Measurements from ENCODE around the gene MACF1.

MACF1 gene

DNA sequence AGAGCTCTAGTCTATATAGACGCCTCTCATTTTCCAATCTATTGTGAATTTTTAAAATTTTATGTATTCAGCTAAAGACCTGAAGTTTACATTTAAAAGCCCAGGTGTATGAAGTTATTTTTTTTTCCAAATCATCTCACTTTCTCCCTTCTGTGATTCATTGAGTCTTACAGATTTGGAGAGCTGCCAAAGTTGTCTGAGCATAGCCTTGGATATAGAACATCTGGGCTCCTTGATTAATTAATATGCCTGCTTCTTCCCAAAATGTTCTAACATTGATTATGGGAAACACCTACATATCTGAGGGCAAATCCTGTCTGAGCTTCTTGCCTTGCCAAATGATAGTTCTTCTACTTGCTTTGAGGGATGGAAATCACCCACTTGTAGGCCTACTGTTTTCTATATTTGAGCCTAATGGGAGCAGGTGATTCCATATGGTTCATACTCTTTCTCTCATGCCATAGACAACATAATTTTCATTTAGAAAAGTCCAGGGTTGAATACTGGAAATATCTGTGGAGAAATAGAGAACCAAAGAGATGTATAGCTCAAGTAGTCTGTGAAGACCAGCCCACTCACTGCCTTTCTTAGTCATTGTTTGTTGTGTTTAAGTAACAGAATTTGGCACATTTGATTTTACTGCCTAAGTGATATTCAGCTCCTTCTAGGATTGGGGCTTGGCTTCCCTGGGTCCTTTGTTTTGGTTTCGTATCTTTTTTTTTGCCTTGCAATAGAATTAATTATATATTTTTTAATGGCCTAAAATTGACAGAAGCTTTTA, 46.2 kb downstream of the MACF1 start:
- no peak overlapping the region for H3K9ac ChIP-seq (ENCODE audit: low read length)
- peaks cover 40% of the 10 kb centered on the region for H3K36me3 ChIP-seq (ENCODE audit: control insufficient read depth, insufficient read depth, low read length, severe bottlenecking)
- DNase-seq (ENCODE audit: low read depth) = peak; percentile 57

GRCh38 chr1:39255222-39255621, 50.7 kb downstream of the MACF1 start:
- H3K27me3 ChIP-seq (replicated peaks; ENCODE audit: control insufficient read depth, insufficient read depth, low read length) = no peaks in the 10 kb centered on the region

More for the DNA sequence above, 46.2 kb downstream of the MACF1 start:
- H3K27me3 ChIP-seq (replicated peaks; ENCODE audit: control insufficient read depth, insufficient read depth, low read length) = no peaks in the 10 kb centered on the region
- no peak overlapping the region for H3K4me3 ChIP-seq (ENCODE audit: low read length)
- peaks cover 8% of the 10 kb centered on the region for H3K4me1 ChIP-seq (ENCODE audit: control insufficient read depth, insufficient read depth, low read length)
- H3K9me3 ChIP-seq (ENCODE audit: control insufficient read depth, low read length) = no peaks in the 10 kb centered on the region

DNA sequence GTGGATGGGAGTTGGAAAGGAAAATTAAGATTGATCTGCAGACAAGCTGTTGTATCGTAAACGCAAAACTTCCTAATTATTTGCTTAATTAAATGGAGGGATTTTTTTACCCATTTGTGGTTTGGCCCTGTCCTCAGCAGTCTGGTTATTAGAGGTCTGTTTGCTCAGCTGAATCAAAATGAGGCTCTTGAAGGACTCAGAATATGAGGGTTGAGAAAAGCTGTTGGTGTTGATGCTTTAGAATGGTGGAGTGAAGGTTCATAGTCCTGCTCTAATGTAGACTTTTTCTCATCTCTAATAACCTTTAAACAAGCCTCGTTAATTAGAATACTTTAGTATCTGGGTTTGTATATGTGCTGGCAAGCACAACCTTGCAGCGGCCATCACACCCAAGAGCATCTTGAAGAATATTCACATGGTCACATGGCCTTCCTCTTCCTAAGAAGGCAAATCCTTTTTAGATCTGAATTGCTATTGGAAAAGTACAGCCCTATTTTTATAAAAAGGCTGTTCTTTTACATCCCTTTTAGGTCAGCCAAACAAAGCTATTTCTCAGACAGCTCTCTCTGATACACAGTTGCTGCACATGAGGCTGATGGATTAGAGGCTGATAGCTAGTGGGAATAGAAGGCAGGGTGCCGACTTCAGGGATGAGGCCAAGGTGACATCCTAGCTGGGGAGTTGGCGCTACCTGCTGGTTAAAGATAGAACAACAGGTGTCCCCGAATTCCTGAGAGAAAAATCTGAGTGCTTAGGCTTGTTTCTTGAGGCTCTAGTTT, 53.8 kb downstream of the MACF1 start:
- no peaks in the 10 kb centered on the region for H3K27me3 ChIP-seq (replicated peaks; ENCODE audit: control insufficient read depth, insufficient read depth, low read length)
- H3K4me1 ChIP-seq (ENCODE audit: control insufficient read depth, insufficient read depth, low read length) = peaks cover 9% of the 10 kb centered on the region
- no peak overlapping the region for H3K9ac ChIP-seq (ENCODE audit: low read length)
- peak; percentile 78 for DNase-seq (ENCODE audit: low read depth)
- peaks cover 71% of the 10 kb centered on the region for H3K36me3 ChIP-seq (ENCODE audit: control insufficient read depth, insufficient read depth, low read length, severe bottlenecking)
- no peaks in the 10 kb centered on the region for H3K9me3 ChIP-seq (ENCODE audit: control insufficient read depth, low read length)
- H3K4me3 ChIP-seq (ENCODE audit: low read length) = no peak overlapping the region

More at GRCh38 chr1:39255222-39255621, 50.7 kb downstream of the MACF1 start:
- no peak overlapping the region for H3K9ac ChIP-seq (ENCODE audit: low read length)
- H3K4me1 ChIP-seq (ENCODE audit: control insufficient read depth, insufficient read depth, low read length) = peaks cover 9% of the 10 kb centered on the region
- peaks cover 70% of the 10 kb centered on the region for H3K36me3 ChIP-seq (ENCODE audit: control insufficient read depth, insufficient read depth, low read length, severe bottlenecking)
- no peaks in the 10 kb centered on the region for H3K9me3 ChIP-seq (ENCODE audit: control insufficient read depth, low read length)
- DNase-seq (ENCODE audit: low read depth) = peak; percentile 26
- H3K4me3 ChIP-seq (ENCODE audit: low read length) = no peak overlapping the region

GRCh38 chr1:39258925-39259244, 54.4 kb downstream of the MACF1 start:
- H3K4me1 ChIP-seq (ENCODE audit: control insufficient read depth, insufficient read depth, low read length) = peaks cover 9% of the 10 kb centered on the region
- no peak overlapping the region for H3K9ac ChIP-seq (ENCODE audit: low read length)
- H3K27me3 ChIP-seq (replicated peaks; ENCODE audit: control insufficient read depth, insufficient read depth, low read length) = no peaks in the 10 kb centered on the region
- no peak for DNase-seq (ENCODE audit: low read depth)
- no peak overlapping the region for H3K4me3 ChIP-seq (ENCODE audit: low read length)
- peaks cover 69% of the 10 kb centered on the region for H3K36me3 ChIP-seq (ENCODE audit: control insufficient read depth, insufficient read depth, low read length, severe bottlenecking)
- no peaks in the 10 kb centered on the region for H3K9me3 ChIP-seq (ENCODE audit: control insufficient read depth, low read length)

- Histone ChIP-seq H3K27me3 (replicated peaks; ENCODE audit: control insufficient read depth, insufficient read depth, low read length) (no peaks in the 10 kb centered on the region), H3K9ac (ENCODE audit: low read length) (no peak overlapping the region), H3K36me3 (ENCODE audit: control insufficient read depth, insufficient read depth, low read length, severe bottlenecking) (peaks cover 41% of the 10 kb centered on the region), H3K9me3 (ENCODE audit: control insufficient read depth, low read length) (no peaks in the 10 kb centered on the region), H3K4me1 (ENCODE audit: control insufficient read depth, insufficient read depth, low read length) (no peaks in the 10 kb centered on the region), H3K4me3 (ENCODE audit: low read length) (no peak overlapping the region)
- DNase-seq (ENCODE audit: low read depth) = peak; percentile 71
Observed at GRCh38 chr1:39261712-39262221, 57.3 kb downstream of the MACF1 start.

DNA sequence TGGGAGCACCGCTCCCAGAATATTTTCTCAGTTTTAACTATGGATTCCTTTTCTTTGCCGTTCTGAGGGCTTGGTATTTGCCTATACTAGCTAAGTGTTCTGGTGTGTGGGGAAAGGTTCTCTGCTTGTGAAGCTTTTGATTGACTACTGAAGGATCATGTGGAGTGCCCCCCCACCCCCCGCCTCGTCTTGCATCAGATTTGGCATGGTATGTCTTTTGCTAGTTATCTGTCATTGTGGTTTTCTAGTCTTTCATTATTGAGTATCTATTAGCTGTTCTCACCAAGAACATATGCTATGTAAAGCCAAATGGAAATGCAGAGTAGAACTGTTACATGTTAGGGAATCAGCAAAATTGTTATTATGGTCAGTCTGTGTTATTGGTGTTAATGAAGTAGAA, 58.3 kb downstream of the MACF1 start:
- DNase-seq (ENCODE audit: low read depth) = no peak
- Histone ChIP-seq H3K4me1 (ENCODE audit: control insufficient read depth, insufficient read depth, low read length) (peaks cover 5% of the 10 kb centered on the region), H3K27me3 (replicated peaks; ENCODE audit: control insufficient read depth, insufficient read depth, low read length) (no peaks in the 10 kb centered on the region), H3K36me3 (ENCODE audit: control insufficient read depth, insufficient read depth, low read length, severe bottlenecking) (peaks cover 34% of the 10 kb centered on the region), H3K9ac (ENCODE audit: low read length) (no peak overlapping the region), H3K9me3 (ENCODE audit: control insufficient read depth, low read length) (no peaks in the 10 kb centered on the region), H3K4me3 (ENCODE audit: low read length) (no peak overlapping the region)

- peaks cover 33% of the 10 kb centered on the region for H3K4me1 ChIP-seq (ENCODE audit: control insufficient read depth, insufficient read depth, low read length)
- peaks cover 6% of the 10 kb centered on the region for H3K36me3 ChIP-seq (ENCODE audit: control insufficient read depth, insufficient read depth, low read length, severe bottlenecking)
- H3K4me3 ChIP-seq (ENCODE audit: low read length) = no peak overlapping the region
- DNase-seq (ENCODE audit: low read depth) = peak; percentile 20
- no peak overlapping the region for H3K9ac ChIP-seq (ENCODE audit: low read length)
- no peaks in the 10 kb centered on the region for H3K9me3 ChIP-seq (ENCODE audit: control insufficient read depth, low read length)
- no peaks in the 10 kb centered on the region for H3K27me3 ChIP-seq (replicated peaks; ENCODE audit: control insufficient read depth, insufficient read depth, low read length)
Observed at GRCh38 chr1:39266269-39266668, 61.8 kb downstream of the MACF1 start.

DNA sequence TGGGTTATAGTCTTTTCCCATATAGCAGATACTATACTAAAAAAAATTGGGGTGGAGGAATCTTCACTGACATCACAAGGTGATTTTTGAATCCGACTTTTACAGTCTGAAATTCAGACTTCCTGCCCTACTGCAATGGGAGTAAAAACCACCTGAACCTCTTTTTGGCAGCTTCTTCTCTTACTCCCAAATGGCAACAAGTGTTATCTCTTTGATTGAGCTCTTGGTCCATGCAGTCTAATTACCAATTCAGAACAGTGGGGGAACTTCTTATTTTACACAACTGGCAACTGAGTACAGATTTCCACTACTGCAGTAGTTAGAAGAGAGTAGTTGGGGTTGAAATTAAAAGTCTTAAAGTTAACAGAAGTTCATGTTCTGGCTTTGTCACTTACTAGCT, 62.3 kb downstream of the MACF1 start:
- DNase-seq (ENCODE audit: low read depth) = no peak
- Histone ChIP-seq H3K4me3 (ENCODE audit: low read length) (no peak overlapping the region), H3K9me3 (ENCODE audit: control insufficient read depth, low read length) (no peaks in the 10 kb centered on the region), H3K4me1 (ENCODE audit: control insufficient read depth, insufficient read depth, low read length) (peaks cover 33% of the 10 kb centered on the region), H3K36me3 (ENCODE audit: control insufficient read depth, insufficient read depth, low read length, severe bottlenecking) (peaks cover under 1% of the 10 kb centered on the region), H3K9ac (ENCODE audit: low read length) (no peak overlapping the region), H3K27me3 (replicated peaks; ENCODE audit: control insufficient read depth, insufficient read depth, low read length) (no peaks in the 10 kb centered on the region)

- Histone ChIP-seq H3K36me3 (ENCODE audit: control insufficient read depth, insufficient read depth, low read length, severe bottlenecking) (no peaks in the 10 kb centered on the region), H3K9ac (ENCODE audit: low read length) (peak overlapping the region; percentile 65), H3K4me1 (ENCODE audit: control insufficient read depth, insufficient read depth, low read length) (peaks cover 37% of the 10 kb centered on the region), H3K4me3 (ENCODE audit: low read length) (peak overlapping the region; percentile 72), H3K27me3 (replicated peaks; ENCODE audit: control insufficient read depth, insufficient read depth, low read length) (no peaks in the 10 kb centered on the region), H3K9me3 (ENCODE audit: control insufficient read depth, low read length) (no peaks in the 10 kb centered on the region)
- peak; percentile 93 for DNase-seq (ENCODE audit: low read depth)
Observed at GRCh38 chr1:39268112-39268581, 63.7 kb downstream of the MACF1 start.

DNA sequence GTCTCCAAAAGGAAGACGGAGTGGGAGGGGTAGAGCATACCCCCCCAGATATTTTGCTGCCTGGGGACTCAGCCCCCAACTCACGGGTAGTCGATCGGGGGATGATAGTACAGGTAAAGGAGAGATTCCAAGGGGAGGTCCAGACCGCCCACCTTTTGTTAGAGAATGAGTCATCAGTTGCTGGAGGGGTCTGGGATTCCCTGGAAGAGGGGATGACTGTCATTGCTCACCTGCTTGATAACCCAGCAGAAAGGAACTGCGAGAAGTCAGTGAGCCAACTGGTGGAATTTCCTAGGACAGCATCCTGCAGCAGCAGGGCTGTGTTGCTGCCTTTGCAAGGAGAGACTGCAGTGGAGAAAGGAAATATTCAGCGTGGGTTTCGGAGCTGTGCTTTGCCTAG, 64.4 kb downstream of the MACF1 start:
- DNase-seq (ENCODE audit: low read depth) = no peak
- no peaks in the 10 kb centered on the region for H3K9me3 ChIP-seq (ENCODE audit: control insufficient read depth, low read length)
- no peaks in the 10 kb centered on the region for H3K36me3 ChIP-seq (ENCODE audit: control insufficient read depth, insufficient read depth, low read length, severe bottlenecking)
- peak overlapping the region; percentile 72 for H3K4me3 ChIP-seq (ENCODE audit: low read length)
- H3K4me1 ChIP-seq (ENCODE audit: control insufficient read depth, insufficient read depth, low read length) = peaks cover 37% of the 10 kb centered on the region
- no peaks in the 10 kb centered on the region for H3K27me3 ChIP-seq (replicated peaks; ENCODE audit: control insufficient read depth, insufficient read depth, low read length)
- H3K9ac ChIP-seq (ENCODE audit: low read length) = peak overlapping the region; percentile 65

DNA sequence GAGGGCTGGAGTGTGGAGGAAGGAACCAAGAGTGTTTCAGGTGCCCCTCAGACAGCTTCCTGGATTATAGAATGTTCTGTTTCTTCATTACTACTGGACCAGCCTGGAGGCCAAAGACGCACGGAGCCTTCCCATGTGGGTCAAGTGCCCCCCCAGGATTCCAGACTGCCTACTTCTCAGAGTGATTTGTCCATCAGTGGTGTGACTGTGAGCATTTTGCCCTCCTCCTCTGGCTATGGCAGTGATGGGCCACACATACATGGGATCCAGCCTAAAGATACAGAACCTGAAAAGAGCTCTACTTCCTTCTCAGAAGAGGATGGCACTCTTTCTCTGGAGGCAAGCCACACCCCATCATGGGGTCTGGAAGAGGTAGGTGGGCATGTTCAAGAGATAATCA, 64.9 kb downstream of the MACF1 start:
- H3K9ac ChIP-seq (ENCODE audit: low read length) = no peak overlapping the region
- H3K4me3 ChIP-seq (ENCODE audit: low read length) = peak overlapping the region; percentile 30
- DNase-seq (ENCODE audit: low read depth) = no peak
- no peaks in the 10 kb centered on the region for H3K36me3 ChIP-seq (ENCODE audit: control insufficient read depth, insufficient read depth, low read length, severe bottlenecking)
- H3K4me1 ChIP-seq (ENCODE audit: control insufficient read depth, insufficient read depth, low read length) = peaks cover 37% of the 10 kb centered on the region
- no peaks in the 10 kb centered on the region for H3K9me3 ChIP-seq (ENCODE audit: control insufficient read depth, low read length)
- H3K27me3 ChIP-seq (replicated peaks; ENCODE audit: control insufficient read depth, insufficient read depth, low read length) = no peaks in the 10 kb centered on the region
